GM21367 (cell line): ENCODE measurements around the gene PLA2G2A.
"Not testable (repeated sequence)": the region's sequence is repeated elsewhere in the genome, so short reads cannot be mapped to it uniquely, and the experiment has no call there.

ENCODE experiments used
- ATAC-seq: cut with Tn5 transposase; IDR thresholded peaks from one replicate; pipeline ENCODE4 v1.9.1; 2021; ENCODE audit not compliant: unreplicated experiment

Gene PLA2G2A

DNA sequence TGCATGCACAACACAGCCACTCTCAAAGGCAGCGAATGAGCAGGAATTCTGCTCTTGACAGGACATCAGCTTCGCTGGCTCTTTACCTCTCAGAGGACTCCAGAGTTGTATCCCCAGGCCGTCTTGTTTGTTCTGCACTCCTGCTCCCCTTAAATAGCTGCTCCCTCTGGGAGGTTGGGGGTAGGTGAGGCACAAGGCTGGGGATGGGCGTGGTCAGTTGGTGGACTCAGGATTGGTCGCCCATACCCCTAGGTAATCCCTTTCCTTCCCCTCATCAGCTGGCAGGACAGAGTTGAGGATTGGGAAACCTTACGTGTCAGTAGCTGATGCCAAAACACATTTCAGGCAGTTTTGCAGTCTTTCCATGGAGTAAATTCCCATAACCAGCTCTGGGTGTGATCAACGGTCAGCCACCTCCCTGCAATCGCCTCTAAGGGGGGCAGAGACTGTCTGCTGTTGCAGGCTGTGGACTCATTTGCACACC, at the start of gene PLA2G2A:
Gene PLA2G2A (minus strand): TSS at position 125 of the 484 bp plus-strand sequence. CDS start 845 bp downstream, outside the sequence.
- no peak for ATAC-seq

DNA sequence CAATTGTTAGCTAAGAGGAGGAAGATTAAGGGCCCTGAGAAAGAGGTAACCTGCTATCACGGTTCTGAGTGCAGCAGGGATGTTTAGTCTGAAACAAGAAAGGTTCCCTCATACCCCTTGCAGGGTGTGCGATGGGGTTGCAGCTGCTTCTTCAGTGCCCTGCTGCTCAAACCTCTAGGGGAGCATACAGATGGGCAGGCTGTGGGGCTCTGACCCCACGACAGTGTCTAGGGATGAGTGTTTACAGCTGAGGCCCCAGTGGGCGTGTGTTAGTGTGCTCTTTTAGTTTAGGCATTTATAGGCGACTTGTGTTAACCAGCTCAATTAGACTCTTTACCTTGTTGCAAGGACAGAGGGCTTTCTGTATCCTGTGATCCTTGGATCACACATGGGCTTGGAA, 49.3 kb upstream of the PLA2G2A start:
- ATAC-seq: no peak

DNA sequence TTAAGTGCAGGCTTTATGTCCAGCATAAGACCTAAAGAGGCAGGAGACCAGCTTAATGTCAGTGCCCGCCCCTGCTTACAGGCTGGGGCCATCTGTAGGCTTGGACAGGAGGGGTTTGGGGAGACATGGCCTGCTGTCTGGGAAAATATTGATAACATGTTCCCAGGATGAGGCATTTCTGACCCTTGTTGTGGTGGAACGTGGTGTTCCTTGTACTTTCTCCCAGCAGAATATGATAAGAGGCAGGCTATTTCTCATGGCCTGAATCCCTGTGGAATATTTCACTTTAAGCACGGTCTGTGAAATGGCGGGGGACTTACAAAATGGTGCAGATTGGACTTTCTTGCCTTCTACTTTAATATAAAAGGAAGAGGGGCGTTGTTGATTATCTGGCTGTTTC, 48.7 kb upstream of the PLA2G2A start:
- ATAC-seq: no peak

DNA sequence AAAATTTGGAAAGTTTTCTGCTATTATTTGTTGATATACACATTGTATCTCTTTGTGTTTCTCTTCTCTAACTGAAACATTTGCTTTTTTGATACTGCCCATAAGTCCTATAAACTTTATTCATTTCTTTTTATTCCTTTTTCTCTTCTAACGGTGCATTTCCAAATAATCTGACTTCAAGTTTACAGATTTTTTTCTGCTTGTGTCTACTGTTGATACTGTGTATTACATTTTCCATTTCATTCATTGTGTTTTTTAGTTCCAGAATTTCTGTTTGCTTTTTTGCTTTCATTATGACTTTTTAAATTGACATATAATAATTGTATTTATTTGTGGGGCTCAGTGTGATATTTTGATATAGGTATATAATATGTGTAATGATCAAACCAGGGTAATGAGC, 38.3 kb upstream of the PLA2G2A start:
- no peak for ATAC-seq

DNA sequence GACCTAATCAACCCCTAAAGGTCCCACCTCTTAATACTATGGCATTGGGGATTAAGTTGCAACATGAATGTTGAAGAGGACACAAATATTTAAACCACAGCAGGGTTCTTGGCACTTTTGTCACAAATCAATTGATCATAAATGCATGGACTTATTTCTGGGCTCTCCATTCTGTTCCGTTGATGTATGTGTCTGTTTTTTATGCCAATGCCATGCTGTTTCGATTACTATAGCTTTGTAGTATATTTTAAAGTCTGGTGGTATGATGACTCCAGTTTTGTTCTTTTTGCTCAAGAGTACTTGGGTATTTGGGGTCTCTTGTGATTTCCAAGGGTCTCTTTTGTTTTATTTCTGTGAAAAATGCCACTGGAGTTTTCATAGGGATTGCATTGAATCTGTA, 34.7 kb upstream of the PLA2G2A start:
- no peak for ATAC-seq

- ATAC-seq: no peak
Measured at GRCh38 chr1:20010016-20010415, 30.6 kb upstream of the PLA2G2A start.

DNA sequence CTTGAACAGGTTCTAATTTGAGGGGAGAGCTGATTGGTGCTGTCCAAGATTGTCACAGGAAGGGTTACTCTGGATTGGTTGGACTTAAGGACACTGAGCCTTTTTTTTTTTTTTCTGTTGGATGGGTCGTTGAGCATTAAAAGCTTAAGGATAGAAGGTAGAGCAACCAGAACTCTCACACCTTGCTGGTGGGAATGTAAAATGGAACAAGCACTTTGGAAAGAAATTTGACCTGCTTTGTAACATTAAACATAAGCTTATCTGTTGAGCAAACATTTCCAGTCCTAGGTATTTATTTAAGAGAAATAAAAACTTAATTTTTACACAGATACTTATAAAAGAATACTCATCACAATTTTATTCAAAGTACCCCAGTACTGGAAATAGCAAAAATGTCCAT, 29.8 kb upstream of the PLA2G2A start:
- no peak for ATAC-seq

DNA sequence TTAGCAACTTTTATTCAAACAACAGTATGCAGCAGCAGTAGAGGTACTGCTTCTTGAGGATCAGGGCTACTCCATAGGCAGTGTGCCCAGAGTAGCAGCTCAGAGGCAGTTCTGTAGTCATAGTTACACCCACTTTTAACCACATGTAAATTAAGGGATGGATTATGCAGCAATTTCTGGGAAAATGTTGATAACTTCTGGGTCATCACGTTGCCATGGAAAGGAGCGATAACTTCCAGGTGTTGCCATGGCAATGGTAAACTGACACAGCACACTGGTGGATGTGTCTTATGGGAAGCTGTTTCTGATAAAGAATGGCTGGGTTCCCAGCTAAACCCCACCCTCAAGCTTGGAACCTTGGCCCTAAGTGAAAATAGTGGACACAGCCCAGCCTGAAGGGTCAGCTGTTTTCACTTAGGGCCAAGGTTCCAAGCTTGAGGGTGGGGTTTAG, 29.0 kb upstream of the PLA2G2A start:
- ATAC-seq: no peak

DNA sequence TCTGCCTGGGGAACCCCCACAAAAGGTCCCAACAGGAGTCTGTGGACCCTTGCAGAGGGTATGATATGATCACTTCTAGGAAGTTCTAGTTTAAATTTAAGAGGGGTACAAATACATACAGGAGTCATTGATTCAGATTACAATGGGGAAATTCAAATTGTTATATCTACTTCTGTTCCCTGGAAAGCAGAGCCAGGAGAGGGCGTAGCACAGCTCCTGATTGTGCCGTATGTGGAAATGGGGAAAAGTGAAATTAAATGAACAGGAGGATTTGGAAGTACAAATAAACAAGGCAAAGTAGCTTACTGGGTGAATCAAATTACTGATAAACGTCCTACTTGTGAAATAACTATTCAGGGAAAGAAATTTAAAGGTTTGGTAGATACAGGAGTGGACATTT, 19.4 kb upstream of the PLA2G2A start:
- ATAC-seq: not testable (repeated sequence)

DNA sequence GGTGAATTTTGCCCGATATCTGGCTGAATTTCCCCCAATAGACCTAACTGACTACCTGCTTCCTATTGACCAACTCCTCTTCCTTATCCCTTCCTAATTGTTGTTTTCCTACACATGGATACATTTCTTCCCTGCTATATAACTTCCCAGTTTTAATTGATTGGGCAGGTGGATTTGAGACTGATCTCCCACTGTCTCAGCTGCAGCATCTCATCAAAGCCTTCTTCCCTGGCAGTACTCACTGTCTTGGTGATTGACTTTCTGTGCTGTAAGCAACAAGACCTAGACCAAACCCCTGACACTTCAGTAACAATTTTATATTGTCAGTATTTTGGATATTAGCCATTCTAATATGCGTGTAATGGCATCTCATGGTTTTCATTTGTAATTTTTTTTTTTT, 11.3 kb upstream of the PLA2G2A start:
- no peak for ATAC-seq

DNA sequence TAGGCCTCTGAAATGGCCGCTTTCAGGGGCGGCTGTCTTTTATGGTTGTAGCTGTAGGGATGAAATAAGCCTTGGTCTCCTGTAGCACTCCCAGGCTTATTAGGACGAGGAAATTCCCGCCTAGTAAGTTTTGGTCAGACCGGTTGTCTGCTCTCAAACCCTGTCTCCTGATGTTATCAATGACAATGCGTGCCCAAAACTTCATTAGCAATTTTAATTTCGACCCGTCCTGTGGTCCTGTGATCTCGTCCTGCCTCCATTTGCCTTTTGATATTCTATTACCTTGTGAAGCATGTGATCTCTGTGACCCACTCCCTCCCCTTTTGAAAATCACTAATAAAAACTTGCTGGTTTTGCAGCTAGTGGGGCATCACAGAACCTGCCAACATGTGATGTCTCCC, 10.8 kb upstream of the PLA2G2A start:
- ATAC-seq: not testable (repeated sequence)

GRCh38 chr1:19988267-19989006, 9.0 kb upstream of the PLA2G2A start:
- ATAC-seq: no peak

GRCh38 chr1:19987719-19988118, 8.3 kb upstream of the PLA2G2A start:
- ATAC-seq: no peak

GRCh38 chr1:19984409-19985016, 5.1 kb upstream of the PLA2G2A start:
- not testable (repeated sequence) for ATAC-seq

DNA sequence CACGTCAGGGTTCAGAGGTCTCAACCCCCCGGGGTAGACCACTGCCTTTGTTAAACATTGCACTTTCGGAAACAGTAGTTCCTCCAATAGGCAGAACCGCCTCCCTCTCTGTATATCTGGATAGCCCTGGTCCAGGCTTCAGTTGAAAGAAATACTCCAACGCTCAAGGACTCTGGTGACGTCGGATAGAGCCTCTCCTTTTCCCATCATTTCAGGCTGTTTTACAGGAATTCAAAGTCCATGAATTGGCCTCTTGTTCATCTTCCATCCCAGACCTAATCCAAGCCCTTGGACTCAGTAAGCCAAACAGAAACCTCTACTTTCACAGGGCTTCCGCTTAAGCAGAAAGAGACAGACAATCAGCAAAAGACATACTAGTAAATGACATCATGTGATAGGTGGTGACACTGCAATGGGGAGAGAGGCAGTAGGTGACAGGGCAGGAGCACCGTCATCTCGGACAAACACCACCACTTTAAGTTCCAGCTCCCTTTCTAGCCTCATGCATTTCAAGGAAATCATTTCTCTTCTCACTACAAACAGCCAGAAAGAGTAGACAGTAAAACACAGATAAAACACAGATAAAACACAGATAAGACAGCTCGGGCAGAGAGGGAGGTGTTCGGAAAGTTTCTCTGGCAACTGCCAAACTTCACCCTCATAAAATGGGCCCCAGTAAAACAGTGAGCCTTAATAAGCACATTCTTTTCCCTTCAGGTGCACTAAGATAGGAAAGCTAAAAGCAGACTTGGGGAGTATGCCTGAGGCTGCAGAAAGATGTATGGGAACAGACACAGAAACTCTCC, 2.3 kb upstream of the PLA2G2A start:
- ATAC-seq: no peak

GRCh38 chr1:19981170-19981506, 1.7 kb upstream of the PLA2G2A start:
- ATAC-seq: no peak

DNA sequence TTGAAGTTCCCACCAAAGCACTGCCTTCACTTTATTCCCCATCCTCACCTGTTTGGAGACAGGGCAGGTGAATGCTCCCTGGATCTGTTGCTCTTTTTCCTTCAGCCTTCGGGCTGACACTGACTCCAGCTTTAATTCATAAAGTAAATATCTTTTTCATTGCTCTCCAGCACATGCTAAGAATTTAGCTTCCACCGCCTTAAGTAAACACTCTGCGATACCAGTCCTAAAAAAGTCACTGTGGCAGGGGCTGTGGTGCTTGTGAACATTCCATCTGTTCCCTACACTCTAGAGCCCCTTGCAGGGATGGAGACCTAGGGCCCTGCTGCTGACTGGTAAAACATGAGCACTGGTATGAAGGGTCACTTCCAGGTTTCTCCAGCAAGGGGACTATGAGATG, 896 bp upstream of the PLA2G2A start:
- no peak for ATAC-seq

GRCh38 chr1:19978143-19978542, 1.3 kb downstream of the PLA2G2A start:
- no peak for ATAC-seq

- no peak for ATAC-seq
Measured at GRCh38 chr1:19976317-19977003, 3.0 kb downstream of the PLA2G2A start.

- no peak for ATAC-seq
Measured at GRCh38 chr1:19975423-19976193, 3.8 kb downstream of the PLA2G2A start.
